Activated T-cell treated with anti-CD3 and anti-CD28 coated beads, Interleukin-2, amount 50 U/mL, for 24 hours (primary cell): ENCODE data around the gene HTR2B.
"Not testable (repeated sequence)": the region's sequence is repeated elsewhere in the genome, so short reads cannot be mapped to it uniquely, and the experiment has no call there.

Experiments
- DNase-seq: peaks from one replicate; pipeline ENCODE4 v3.0.0-alpha.2; 2020
- H3K27ac Mint-ChIP-seq: 2 replicates; pipeline ENCODE4 v1.8.0; 2020; ENCODE audit warnings: mild to moderate bottlenecking, mixed read lengths
- H3K27me3 Mint-ChIP-seq: 2 replicates; pipeline ENCODE4 v1.8.0; 2020; ENCODE audit warnings: mixed read lengths
- H3K36me3 Mint-ChIP-seq: 2 replicates; pipeline ENCODE4 v1.8.0; 2020; ENCODE audit warnings: low read depth, mixed read lengths
- H3K4me1 Mint-ChIP-seq: 2 replicates; pipeline ENCODE4 v1.8.0; 2020; ENCODE audit warnings: low read depth, mixed read lengths
- H3K4me3 Mint-ChIP-seq: 2 replicates; pipeline ENCODE4 v1.8.0; 2020; ENCODE audit warnings: mild to moderate bottlenecking, moderate library complexity, mixed read lengths
- H3K9me3 Mint-ChIP-seq: 2 replicates; pipeline ENCODE4 v1.8.0; 2020; ENCODE audit warnings: mixed read lengths

HTR2B gene

DNA sequence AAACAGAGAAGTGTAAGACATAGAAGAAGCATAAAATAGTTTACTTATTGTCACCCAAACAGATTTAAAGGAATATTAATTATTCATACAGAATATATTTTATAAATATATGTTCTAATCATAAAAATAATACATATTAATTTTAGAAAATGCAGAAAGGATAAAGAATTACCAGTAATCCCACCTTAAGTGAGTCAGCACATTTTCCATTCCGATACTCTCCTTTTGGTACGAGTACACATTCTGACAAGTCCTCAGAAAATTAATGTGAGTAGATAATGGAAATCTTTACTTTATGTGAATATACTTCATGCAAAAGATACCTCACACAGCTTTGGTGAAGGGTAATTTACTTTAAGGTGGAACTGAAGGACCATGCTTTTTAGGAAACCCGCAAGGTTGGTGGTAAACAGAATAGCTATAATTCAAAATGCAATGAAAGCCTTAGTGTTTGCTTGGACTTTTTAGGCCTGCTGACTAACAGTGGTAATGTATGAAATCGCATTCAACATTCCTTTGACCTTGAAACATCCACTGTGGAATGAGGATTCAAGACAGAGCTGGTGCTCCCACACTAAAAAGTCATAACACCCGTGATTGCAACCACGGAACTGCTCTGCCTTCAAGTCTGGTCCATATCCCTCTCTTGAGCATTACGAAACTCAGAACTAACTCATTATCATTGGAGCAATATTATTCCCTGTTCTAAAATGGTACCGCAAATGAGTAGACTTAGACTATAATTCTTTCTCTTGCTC is 28.1 kb upstream of the HTR2B start:
- Mint-ChIP-seq H3K4me3 (no peak overlapping the region), H3K9me3 (no peaks in the 10 kb centered on the region), H3K36me3 (peaks cover 84% of the 10 kb centered on the region), H3K27ac (no peak overlapping the region), H3K27me3 (no peaks in the 10 kb centered on the region), H3K4me1 (peaks cover 1% of the 10 kb centered on the region)
- DNase-seq = no peak

DNA sequence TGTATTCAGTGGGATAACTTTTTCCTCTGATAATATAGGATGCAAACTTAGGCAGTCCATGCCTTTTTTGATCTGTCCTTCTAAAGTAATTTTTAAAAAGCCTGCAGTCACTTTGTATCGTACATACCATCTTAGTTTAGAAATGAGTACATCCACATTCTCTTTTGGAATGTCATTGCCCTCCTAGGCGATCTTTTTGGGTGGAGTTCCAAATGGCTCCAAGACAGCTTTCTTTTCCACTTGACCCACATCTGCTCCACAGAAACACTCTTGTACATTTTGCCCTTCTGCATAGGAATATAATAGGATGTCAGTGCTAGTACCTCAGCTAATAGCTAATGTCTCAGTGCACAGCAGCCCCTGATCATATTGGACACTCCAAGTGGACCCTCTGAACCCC is 21.8 kb upstream of the HTR2B start:
- peaks cover 72% of the 10 kb centered on the region for H3K36me3 Mint-ChIP-seq

DNA sequence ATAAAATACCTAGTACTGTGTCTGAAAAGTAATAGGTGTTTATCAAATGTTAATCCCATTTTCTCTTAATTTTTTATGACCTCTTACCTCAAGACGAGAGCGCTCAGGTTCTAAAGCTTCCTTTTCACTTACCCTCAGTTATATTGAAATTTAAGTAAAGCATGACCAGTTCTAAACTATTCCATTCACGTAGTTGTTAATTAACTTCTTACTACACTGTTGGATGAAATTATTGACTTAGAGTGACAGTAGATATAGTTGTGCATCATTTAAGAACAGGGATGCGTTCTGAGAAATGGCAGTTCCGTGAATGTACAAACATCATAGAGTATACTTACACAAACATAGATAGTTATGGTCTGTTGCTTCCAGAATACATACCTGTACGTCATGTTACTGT is 20.1 kb upstream of the HTR2B start:
- H3K27me3 Mint-ChIP-seq = no peaks in the 10 kb centered on the region
- H3K36me3 Mint-ChIP-seq = peaks cover 73% of the 10 kb centered on the region
- H3K9me3 Mint-ChIP-seq = no peaks in the 10 kb centered on the region
- no peak overlapping the region for H3K4me3 Mint-ChIP-seq
- H3K27ac Mint-ChIP-seq = no peak overlapping the region
- H3K4me1 Mint-ChIP-seq = no peaks in the 10 kb centered on the region
- no peak for DNase-seq

More for the DNA sequence above, 21.8 kb upstream of the HTR2B start:
- Mint-ChIP-seq H3K4me1 (no peaks in the 10 kb centered on the region), H3K27ac (no peak overlapping the region), H3K27me3 (no peaks in the 10 kb centered on the region), H3K9me3 (no peaks in the 10 kb centered on the region), H3K4me3 (no peak overlapping the region)
- no peak for DNase-seq

DNA sequence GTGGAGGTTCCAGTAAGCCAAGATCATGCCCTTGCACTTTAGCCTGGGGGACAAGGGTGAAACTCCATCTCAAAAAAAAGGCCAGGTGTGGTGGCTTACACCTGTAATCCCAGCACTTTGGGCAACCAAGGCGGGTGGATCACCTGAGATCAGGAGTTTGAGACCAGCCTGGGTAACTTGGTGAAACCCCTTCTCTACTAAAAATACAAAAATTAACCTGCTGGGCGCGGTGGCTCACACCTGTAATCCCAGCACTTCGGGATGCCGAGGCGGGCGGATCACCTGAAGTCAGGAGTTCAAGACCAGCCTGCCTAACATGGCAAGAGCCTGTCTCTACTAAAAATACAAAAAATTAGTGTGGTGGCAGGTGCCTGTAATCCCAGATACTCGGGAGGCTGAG is 16.0 kb upstream of the HTR2B start:
- H3K4me1 Mint-ChIP-seq, H3K27ac Mint-ChIP-seq, H3K9me3 Mint-ChIP-seq, DNase-seq, H3K27me3 Mint-ChIP-seq, H3K4me3 Mint-ChIP-seq: not testable (repeated sequence)
- H3K36me3 Mint-ChIP-seq = peaks cover 60% of the 10 kb centered on the region

DNA sequence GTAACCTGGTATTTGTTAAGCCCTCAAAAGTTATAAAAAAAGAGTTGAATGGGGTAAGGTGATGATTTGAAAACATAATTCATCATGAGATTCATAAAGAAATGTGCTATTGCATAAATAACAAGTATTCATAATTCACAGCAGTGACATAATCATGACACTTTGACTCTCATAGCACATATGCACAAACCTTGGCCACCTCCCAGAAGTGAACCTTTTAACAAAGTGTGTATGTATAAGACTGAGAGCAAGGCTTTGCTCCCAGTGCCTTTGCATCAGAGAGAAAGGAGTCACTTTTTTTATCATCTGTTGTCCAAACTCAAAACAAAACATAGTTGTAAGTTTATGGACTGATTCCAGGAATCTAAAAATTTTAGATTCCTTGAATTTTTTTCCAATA is 15.0 kb upstream of the HTR2B start:
- Mint-ChIP-seq H3K27me3 (no peaks in the 10 kb centered on the region), H3K4me3 (no peak overlapping the region), H3K4me1 (no peaks in the 10 kb centered on the region), H3K36me3 (peaks cover 56% of the 10 kb centered on the region), H3K27ac (no peak overlapping the region), H3K9me3 (no peaks in the 10 kb centered on the region)
- DNase-seq = no peak

- Mint-ChIP-seq H3K27ac (no peak overlapping the region), H3K27me3 (no peaks in the 10 kb centered on the region), H3K4me3 (no peak overlapping the region), H3K9me3 (no peaks in the 10 kb centered on the region), H3K36me3 (peaks cover 49% of the 10 kb centered on the region), H3K4me1 (no peaks in the 10 kb centered on the region)
- no peak for DNase-seq
Observed at GRCh38 chr2:231138699-231139098, 13.9 kb upstream of the HTR2B start.

DNA sequence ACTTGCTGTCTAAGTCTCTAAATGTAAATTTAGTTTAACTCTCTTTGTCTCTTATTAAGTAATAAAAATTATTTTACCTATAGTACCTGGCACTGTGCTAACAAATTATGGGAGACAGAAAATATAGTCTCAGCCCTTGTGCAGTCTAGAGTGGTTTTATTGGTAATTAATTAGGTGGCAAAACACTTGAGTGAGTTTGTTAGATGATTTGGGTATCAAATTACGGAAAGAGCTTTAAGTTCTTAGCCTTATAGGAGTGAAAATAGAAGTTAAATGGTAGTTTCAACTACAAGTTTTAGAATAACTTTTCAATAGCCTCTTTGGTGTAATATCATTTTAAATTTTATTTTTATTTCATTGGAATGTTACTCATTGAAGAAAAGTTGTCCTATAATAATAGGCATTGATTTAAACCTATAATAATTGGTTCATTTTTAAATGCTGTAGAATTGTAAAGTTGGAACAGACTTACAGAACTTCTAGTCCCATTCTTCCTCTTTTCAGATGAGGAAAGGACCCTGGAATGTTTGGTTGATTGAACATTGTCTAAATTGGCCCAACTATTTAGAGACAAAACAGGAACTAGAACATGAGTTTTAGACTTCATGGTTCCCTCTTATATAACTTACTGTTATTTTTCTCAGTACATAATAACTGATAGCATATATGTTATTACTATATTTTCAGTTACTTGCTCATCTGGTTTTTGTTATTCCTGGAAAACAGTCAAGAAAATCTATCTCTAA is 10.2 kb upstream of the HTR2B start:
- H3K4me3 Mint-ChIP-seq = no peak overlapping the region

GRCh38 chr2:231133365-231134099 is 8.7 kb upstream of the HTR2B start:
- H3K4me3 Mint-ChIP-seq = no peak overlapping the region
- H3K27ac Mint-ChIP-seq = no peak overlapping the region
- H3K36me3 Mint-ChIP-seq = peaks cover 31% of the 10 kb centered on the region
- no peaks in the 10 kb centered on the region for H3K9me3 Mint-ChIP-seq
- no peak for DNase-seq
- no peaks in the 10 kb centered on the region for H3K4me1 Mint-ChIP-seq
- H3K27me3 Mint-ChIP-seq = no peaks in the 10 kb centered on the region

More for the DNA sequence above, 10.2 kb upstream of the HTR2B start:
- H3K36me3 Mint-ChIP-seq = peaks cover 35% of the 10 kb centered on the region
- no peak for DNase-seq
- no peaks in the 10 kb centered on the region for H3K27me3 Mint-ChIP-seq
- H3K9me3 Mint-ChIP-seq = no peaks in the 10 kb centered on the region
- no peak overlapping the region for H3K27ac Mint-ChIP-seq
- no peaks in the 10 kb centered on the region for H3K4me1 Mint-ChIP-seq

- Mint-ChIP-seq H3K36me3 (peaks cover 22% of the 10 kb centered on the region), H3K9me3 (no peaks in the 10 kb centered on the region), H3K4me3 (no peak overlapping the region), H3K27me3 (no peaks in the 10 kb centered on the region), H3K27ac (no peak overlapping the region), H3K4me1 (no peaks in the 10 kb centered on the region)
- no peak for DNase-seq
Observed at GRCh38 chr2:231132129-231132528, 7.3 kb upstream of the HTR2B start.

GRCh38 chr2:231130336-231131056 is 5.7 kb upstream of the HTR2B start:
- H3K27ac Mint-ChIP-seq = no peak overlapping the region
- no peaks in the 10 kb centered on the region for H3K9me3 Mint-ChIP-seq
- no peak for DNase-seq
- H3K36me3 Mint-ChIP-seq = peaks cover 23% of the 10 kb centered on the region
- H3K4me3 Mint-ChIP-seq = no peak overlapping the region
- H3K27me3 Mint-ChIP-seq = no peaks in the 10 kb centered on the region
- peaks cover under 1% of the 10 kb centered on the region for H3K4me1 Mint-ChIP-seq

DNA sequence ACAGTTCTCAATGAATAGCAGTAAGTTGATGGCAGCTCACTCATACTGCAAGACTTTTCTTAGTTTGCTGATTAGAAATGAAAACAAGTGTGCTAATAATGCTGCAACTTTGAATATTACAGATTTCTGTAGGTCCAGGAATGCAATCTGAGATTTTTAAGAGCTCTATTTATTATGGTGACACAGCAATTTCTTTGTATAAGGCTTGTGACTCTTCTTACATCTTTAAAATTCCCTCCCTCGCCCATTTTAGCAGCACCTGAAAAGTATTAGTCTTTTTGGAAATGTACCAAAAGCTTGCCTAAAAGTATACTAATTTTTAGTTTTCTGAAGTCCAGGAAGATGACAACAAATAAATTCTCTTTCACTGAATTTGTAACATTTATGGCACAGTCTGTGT is 4.4 kb upstream of the HTR2B start:
- no peaks in the 10 kb centered on the region for H3K27me3 Mint-ChIP-seq
- DNase-seq = no peak
- H3K27ac Mint-ChIP-seq = no peak overlapping the region
- H3K36me3 Mint-ChIP-seq = peaks cover 26% of the 10 kb centered on the region
- peaks cover 13% of the 10 kb centered on the region for H3K4me1 Mint-ChIP-seq
- H3K4me3 Mint-ChIP-seq = no peak overlapping the region
- H3K9me3 Mint-ChIP-seq = no peaks in the 10 kb centered on the region

DNA sequence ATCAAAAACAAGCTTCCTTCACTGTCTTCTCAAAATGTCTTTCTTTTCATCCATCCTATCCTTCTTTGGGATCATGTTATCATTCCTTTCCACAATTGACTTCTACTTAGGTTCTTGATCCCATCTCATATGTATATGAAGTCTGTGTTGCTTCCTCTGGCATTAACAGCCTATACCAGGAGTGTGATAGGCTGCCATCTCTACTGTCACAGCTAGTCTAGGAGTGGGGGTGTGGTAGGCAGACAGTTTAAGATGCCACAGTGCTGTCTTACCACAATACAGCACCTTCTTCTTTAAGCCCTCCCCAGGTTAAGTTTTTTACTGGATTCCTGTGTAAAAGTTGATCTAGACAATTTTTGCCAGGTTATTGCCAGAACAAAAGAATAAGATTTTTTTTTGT is 3.7 kb upstream of the HTR2B start:
- DNase-seq = no peak
- Mint-ChIP-seq H3K9me3 (no peaks in the 10 kb centered on the region), H3K36me3 (peaks cover 29% of the 10 kb centered on the region), H3K27ac (no peak overlapping the region), H3K4me3 (no peak overlapping the region), H3K27me3 (no peaks in the 10 kb centered on the region), H3K4me1 (peaks cover 20% of the 10 kb centered on the region)

- Mint-ChIP-seq H3K4me1 (peaks cover 25% of the 10 kb centered on the region), H3K36me3 (peaks cover 33% of the 10 kb centered on the region), H3K27me3 (no peaks in the 10 kb centered on the region), H3K9me3 (no peaks in the 10 kb centered on the region), H3K27ac (no peak overlapping the region), H3K4me3 (no peak overlapping the region)
- DNase-seq = no peak
Observed at GRCh38 chr2:231127936-231128335, 3.1 kb upstream of the HTR2B start.

GRCh38 chr2:231127480-231127879 is 2.6 kb upstream of the HTR2B start:
- Mint-ChIP-seq H3K4me3 (no peak overlapping the region), H3K9me3 (no peaks in the 10 kb centered on the region), H3K4me1 (peaks cover 25% of the 10 kb centered on the region), H3K27ac (no peak overlapping the region), H3K27me3 (no peaks in the 10 kb centered on the region), H3K36me3 (peaks cover 33% of the 10 kb centered on the region)
- no peak for DNase-seq
